KG1 (cell line): ENCODE data around the gene PTGES3L.

Source experiments
- DNase-seq: peaks from one replicate; lab custom pipeline; 2025; lab: John Stamatoyannopoulos, UW

Gene PTGES3L

GRCh38 chr17:42979511-42980273 lies at the start of gene PTGES3L:
TSS of gene PTGES3L (minus strand) at chr17:42980080. CDS start at chr17:42980053, 27 bp downstream.
- DNase-seq: no peak

DNA sequence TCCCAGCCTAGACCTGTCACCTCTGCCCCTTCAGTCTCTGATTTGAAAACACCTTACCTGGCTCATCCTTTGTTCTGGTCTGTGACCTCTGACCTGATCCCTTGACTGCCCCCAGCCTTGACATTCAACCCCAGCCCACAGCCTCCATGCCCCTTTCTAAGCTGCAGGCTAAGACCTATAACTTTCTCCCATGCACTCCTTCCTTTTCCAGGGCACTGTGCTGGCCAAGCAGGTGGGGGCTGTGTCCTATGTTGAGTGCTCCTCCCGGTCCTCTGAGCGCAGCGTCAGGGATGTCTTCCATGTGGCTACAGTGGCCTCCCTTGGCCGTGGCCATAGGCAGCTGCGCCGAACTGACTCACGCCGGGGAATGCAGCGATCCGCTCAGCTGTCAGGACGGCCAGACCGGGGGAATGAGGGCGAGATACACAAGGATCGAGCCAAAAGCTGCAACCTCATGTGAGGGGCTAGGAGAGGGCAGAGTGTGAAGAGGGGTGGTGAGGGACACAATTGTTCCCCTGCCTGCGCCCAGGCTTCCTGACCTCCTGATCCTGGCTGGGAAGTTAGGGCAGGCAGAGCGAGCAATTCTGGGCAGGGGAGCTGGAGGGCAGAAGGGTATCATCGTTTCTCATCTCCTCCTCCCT lies 48.5 kb upstream of the PTGES3L start:
- DNase-seq: no peak

- DNase-seq: no peak
Measured at GRCh38 chr17:43027091-43028032, 47.5 kb upstream of the PTGES3L start.

- no peak for DNase-seq
Measured at GRCh38 chr17:43026595-43026994, 46.7 kb upstream of the PTGES3L start.

GRCh38 chr17:43025766-43026537 lies 46.1 kb upstream of the PTGES3L start:
- no peak for DNase-seq

DNA sequence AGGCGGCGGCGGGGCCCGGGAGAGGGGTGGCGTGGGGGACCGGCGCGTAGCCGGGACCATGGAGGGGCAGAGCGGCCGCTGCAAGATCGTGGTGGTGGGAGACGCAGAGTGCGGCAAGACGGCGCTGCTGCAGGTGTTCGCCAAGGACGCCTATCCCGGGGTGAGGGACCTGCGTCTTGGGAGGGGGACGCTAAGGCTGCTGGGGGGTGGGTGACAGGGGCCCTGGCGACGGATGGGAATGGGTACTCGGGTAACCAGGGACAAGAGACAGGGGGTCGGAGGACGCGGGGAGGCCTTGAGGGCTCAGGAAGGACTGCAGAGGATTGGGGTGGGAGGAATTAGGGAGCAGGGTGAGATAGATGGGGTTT lies 45.4 kb upstream of the PTGES3L start:
- DNase-seq: no peak

DNA sequence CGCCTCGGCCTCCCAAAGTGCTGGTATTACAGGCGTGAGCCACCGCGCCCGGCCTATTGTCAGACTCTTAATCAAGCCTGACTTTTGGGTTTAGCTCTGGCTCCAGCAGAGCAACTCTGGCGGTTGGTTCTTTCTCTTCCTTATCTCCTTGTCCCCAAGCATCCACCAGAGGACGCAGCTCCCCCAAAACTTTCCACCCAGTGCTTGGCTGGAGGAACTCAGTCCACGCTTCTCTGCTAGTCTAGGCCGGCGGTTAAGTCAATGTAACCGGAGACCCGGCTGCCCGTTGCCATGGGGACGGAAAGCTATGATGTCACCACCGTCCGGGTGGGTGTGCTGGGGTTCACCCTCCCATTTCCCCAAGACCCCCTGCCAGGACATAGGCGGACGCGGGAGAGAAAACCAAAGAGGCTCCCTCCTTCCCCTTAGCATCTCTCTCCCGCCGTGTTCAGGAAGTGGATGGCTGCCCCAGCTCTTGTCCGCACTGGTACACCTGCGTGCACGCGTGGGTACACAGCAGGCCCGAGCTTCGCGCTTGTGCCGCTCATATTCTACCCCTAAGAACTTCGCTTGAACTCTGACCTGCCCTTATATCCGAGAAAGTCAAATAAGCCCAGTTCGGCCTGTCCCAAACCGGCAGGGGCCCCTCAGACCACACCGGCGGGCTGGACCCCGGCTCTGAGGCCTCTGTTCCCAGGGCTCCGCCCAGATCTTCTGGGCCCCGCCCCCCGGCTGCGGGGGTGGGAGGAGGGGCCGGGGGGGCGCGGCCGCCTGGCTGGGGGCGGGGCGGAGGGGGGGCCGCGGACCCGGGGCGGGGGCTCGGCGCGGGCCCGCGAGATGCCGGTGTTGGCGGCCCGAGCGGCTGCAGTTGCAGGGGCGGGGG lies 44.8 kb upstream of the PTGES3L start, which contains the start of gene RND2:
Gene RND2 (plus strand): TSS at position 825 of the 883 bp plus-strand sequence. CDS start 117 bp downstream, outside the sequence.
- DNase-seq: peak; percentile 66

DNA sequence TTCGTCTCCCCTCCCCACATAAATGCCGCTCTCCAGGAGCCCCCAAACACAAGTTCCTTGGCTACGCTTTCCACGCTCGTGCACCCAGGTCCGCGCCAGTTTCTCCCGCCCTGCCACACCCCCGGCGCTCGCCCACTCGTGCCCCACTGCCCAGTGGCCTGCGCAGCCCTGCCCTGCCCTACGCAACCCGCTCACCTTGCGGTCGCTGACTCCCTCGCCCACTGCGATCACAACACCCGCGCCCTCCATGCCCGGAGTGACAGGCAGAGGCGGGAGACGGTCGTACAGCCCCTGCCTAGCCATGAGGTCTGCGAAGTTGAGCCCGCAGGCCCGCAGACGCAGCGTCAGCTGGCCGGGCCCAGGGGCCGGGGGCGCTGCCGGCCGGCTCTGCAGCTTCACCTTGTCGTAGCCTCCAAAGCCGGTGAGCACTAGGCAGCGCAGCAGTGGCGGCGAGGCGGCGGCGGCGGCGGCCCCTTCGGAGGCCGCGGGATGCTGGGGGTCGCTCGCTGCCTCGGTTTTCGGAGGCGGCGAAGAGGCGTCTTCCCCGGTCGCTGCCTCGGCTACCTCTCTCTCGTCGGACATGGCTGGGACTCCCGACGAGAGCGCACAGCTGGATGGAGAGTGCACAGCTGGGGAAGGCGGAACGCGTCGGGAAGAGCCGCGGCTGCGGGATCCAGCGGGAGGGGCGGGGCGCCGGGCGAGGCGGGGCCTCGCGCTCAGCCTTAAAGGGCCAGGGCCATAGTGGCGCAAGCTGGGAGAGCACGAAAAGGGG lies 42.0 kb upstream of the PTGES3L start, which contains the start of gene VAT1:
Gene VAT1 (minus strand): TSS at position 645 of the 772 bp plus-strand sequence. CDS start 63 bp downstream, at position 582.
- peak; percentile 86 for DNase-seq

DNA sequence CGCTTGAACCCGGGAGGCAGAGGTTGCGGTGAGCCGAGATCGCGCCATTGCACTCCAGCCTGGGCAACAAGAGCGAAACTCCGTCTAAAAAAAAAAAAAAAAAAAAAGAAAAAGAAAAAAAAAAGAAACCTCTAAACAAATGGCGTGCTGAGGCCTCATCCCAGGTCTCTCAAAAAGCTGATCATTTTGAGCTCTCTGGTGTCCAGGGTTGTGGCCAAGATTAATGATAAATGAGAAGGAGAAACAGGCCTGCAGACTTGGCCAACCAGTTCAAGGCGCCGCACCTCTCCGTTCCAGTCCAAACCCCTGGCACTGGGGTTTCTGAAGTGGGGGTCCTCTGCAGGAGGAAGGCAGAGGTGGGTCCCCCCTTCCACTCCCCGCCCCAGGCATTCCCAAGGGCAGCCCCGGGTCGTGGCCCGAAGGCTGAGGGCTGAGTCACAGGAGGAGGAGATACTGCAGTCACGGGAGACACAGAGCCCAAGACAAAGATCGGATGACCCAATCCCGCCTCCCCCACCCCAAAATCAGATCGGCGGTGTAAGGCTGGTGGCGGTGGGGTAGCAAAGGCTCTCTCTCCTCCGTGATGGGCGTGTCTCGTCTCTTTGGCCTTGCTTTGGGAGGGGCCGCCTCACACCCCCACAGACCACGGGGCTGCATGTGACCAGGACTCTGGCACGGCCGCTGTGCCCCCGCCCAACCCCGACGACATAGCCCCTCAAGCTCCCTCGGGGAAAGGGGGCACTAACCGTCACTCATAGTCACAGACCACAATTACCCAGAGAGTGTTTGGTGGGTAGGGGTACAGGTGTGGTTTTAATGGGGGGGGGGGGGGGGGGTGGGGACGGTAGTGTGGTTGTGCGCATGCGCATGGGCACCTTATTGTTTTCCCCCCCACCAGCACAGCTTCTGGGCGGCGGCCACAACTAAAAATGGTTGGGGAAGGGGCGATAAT lies 41.2 kb upstream of the PTGES3L start:
- no peak for DNase-seq

- no peak for DNase-seq
Measured at GRCh38 chr17:43020030-43020621, 40.2 kb upstream of the PTGES3L start.

GRCh38 chr17:43019418-43019817 lies 39.5 kb upstream of the PTGES3L start:
- DNase-seq: no peak

DNA sequence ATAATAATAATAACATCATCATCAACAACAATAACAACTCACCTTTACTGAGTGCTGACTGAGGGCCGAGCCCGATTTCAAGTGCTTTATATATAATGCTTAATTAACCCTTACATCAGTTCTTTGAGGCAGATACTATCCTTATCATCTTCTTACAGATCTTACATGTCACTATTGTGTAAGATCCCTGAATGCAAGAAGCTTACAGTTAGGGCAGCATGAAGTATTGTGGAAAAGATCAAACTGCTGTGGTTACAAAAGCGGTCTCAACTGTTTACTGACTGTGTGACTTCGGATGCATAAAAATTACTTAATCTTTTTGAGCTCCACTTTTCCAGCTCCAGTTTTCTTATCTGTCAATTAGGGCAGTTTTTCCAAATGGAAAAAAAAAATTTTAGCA lies 39.1 kb upstream of the PTGES3L start:
- no peak for DNase-seq

DNA sequence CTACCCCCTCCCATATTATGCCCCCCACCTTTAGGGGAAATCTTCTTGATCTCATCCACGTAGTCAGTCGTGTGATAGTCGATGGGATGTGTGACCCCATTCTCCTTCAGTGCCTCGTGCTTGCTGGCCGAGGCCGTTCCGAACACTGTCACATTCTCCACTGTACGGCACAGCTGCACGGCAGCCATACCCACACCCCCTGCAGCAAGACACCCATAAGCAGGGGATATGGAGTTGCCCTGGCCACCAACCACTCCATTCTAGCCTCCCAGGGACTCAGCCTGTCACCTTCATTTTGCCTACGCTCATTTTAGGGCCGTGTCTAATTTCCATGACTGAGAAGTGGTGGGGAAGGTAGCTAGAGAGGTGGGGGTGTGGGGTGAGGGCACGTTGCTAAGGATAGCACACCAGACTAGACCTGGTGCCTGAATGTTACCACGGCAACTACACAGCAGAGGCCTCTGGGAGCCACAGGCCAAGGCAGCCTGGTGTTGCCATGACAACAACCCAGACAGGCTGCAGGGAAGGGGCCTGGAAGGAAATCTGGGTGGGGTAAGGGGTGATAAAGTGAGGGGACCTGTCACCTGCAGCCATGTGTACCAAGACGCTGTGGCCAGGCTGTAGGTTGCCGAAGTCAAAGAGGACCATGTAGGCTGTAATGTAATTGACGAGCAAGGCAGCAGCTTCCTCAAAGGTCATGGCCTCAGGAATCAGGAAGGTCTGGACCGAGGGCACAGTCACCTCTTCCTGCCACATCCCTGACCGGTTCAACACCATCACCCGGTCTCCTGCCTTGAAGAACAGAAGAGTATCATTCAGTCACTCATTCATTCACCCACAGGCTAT lies 38.4 kb upstream of the PTGES3L start:
- no peak for DNase-seq

- DNase-seq: no peak
Measured at GRCh38 chr17:43016216-43016615, 36.3 kb upstream of the PTGES3L start.

DNA sequence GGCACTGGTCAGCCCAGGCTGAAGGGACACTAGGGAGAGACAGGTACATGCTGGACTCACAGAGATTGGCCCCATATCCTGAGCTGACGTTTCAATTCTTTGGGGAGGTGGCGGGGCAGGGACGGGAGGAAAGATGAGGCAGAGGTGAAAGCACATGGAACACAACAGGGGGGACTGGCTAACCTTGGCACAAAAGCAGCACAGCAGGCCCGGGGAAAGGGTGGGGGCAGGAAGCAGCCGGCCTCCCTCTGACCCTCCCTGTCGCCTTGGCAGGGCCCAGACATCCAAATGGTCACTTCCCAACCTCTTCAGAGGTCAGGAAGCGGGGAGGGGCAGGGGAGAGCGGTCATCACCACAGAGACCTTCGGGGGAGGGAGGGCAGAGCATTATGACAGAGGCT lies 35.7 kb upstream of the PTGES3L start:
- DNase-seq: no peak

DNA sequence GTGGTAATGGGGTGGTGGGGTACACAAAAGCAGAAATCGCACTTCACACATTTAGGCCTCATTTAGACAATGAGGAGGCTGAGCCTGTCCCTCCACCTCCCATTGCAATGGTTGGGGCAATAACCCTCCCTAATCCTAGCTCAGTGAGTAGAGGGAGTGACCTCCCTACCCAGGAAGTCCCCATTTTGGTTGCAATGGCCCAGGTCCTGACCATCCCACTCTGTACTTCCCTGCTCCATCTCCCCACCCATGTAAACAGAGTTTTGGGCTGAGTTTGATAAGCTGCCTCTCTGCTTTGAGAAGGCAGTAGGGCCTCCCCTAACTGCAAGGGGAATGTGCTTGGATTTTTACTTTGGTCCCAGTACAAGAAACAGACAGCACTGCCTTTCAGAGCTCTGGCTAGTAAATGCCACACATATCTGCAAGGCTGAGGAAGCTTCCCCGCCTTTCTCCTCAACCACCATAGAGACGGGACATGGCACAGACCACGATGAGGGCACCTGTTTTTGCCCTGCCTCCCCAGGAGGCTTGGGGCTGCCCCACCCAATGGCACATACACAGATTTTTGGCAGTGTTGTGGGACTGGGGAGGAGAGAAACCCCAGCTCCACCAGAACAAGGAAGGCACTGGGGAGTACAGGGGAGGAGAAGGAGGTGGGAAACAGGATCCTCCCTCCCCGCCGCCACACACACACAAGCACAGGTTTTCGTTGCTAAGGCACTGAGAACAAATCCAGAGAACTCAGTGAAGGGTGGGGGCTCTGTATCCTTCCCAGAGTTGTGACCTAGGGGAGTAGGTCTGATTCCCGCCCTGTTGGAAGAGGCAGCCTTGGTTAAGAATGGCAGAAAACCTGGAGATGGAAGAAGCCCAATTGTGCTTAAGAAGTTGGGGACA lies 35.0 kb upstream of the PTGES3L start:
- no peak for DNase-seq
